ENCODE data around the gene FOXJ3. TPM values are rescaled to one million over a fixed set of nuclear protein-coding genes. Genes with fewer than 3 reads are reported as not detected.

FOXJ3 gene
- total RNA-seq, 4 donors from 2014 or later: 31.2 to 88.4 (median 81.5) TPM

- no peak overlapping the region for H3K27ac ChIP-seq
- no peaks in the 10 kb centered on the region for H3K27me3 ChIP-seq
- intact Hi-C loops (cut with DNase I; ENCODE audit: low total_unique reads): no loop called here
- DNase-seq: no peak
- H3K4me1 ChIP-seq: peaks cover 0 to 7% of the 10 kb centered on the region in 2 donors
- no peak for TF ChIP-seq CTCF (IDR thresholded peaks at IDR 0.05)
- TF ChIP-seq POLR2A (IDR thresholded peaks at IDR 0.05): no peak
- no peaks in the 10 kb centered on the region for H3K9me3 ChIP-seq
- H3K4me3 ChIP-seq: no peak overlapping the region
- no peaks in the 10 kb centered on the region for H3K36me3 ChIP-seq
These were observed 21.1 kb downstream of the FOXJ3 start for GRCh38 chr1:42313970-42314369.

- intact Hi-C loops (cut with DNase I; ENCODE audit: low total_unique reads): no loop called here
- peaks cover 0 to 7% of the 10 kb centered on the region in 2 donors for H3K4me1 ChIP-seq
These were observed 22.3 kb downstream of the FOXJ3 start for GRCh38 chr1:42312576-42313212.

GRCh38 chr1:42311897-42312296 is 23.1 kb downstream of the FOXJ3 start:
- DNase-seq: no peak
- Histone ChIP-seq H3K4me1 (peaks cover 0 to 4% of the 10 kb centered on the region in 2 donors), H3K27ac (no peak overlapping the region), H3K9me3 (no peaks in the 10 kb centered on the region), H3K36me3 (no peaks in the 10 kb centered on the region), H3K27me3 (no peaks in the 10 kb centered on the region), H3K4me3 (no peak overlapping the region)
- intact Hi-C loops (cut with DNase I; ENCODE audit: low total_unique reads): no loop called here
- TF ChIP-seq CTCF (IDR thresholded peaks at IDR 0.05): no peak
- no peak for TF ChIP-seq POLR2A (IDR thresholded peaks at IDR 0.05)

More at GRCh38 chr1:42312576-42313212, 22.3 kb downstream of the FOXJ3 start:
- no peaks in the 10 kb centered on the region for H3K27me3 ChIP-seq
- no peak for DNase-seq
- TF ChIP-seq CTCF (IDR thresholded peaks at IDR 0.05) (no peak), POLR2A (IDR thresholded peaks at IDR 0.05) (no peak)
- H3K27ac ChIP-seq: no peak overlapping the region
- H3K4me3 ChIP-seq: no peak overlapping the region
- no peaks in the 10 kb centered on the region for H3K36me3 ChIP-seq
- H3K9me3 ChIP-seq: no peaks in the 10 kb centered on the region

GRCh38 chr1:42311138-42311537 is 23.9 kb downstream of the FOXJ3 start:
- Histone ChIP-seq H3K9me3 (no peaks in the 10 kb centered on the region), H3K27ac (no peak overlapping the region), H3K36me3 (no peaks in the 10 kb centered on the region), H3K4me3 (no peak overlapping the region), H3K4me1 (peaks cover 0 to 4% of the 10 kb centered on the region in 2 donors), H3K27me3 (no peaks in the 10 kb centered on the region)
- intact Hi-C loops (cut with DNase I; ENCODE audit: low total_unique reads): no loop called here
- DNase-seq: no peak
- TF ChIP-seq CTCF (IDR thresholded peaks at IDR 0.05): no peak
- no peak for TF ChIP-seq POLR2A (IDR thresholded peaks at IDR 0.05)

GRCh38 chr1:42306977-42307376 is 28.1 kb downstream of the FOXJ3 start:
- Histone ChIP-seq H3K27me3 (no peaks in the 10 kb centered on the region), H3K4me1 (no peaks in the 10 kb centered on the region), H3K27ac (no peak overlapping the region), H3K9me3 (no peaks in the 10 kb centered on the region), H3K4me3 (no peak overlapping the region), H3K36me3 (no peaks in the 10 kb centered on the region)
- TF ChIP-seq CTCF (IDR thresholded peaks at IDR 0.05) (no peak), POLR2A (IDR thresholded peaks at IDR 0.05) (no peak)
- intact Hi-C loops (cut with DNase I; ENCODE audit: low total_unique reads): no loop called here
- no peak for DNase-seq

All from uterus (tissue), 4 donors.